Neural progenitor cell (in vitro differentiated cells): ENCODE data around the gene ADAMTSL1.

Experiments
- CTCF ChIP-seq: fragments of 200-600 bp; sonication (generic); IDR thresholded peaks from 2 replicates; pipeline ENCODE4 v1.5.1; 2017; ENCODE audit warnings: antibody characterized with exemption, mild to moderate bottlenecking
- EZH2 ChIP-seq: fragments of 200-600 bp; sonication (generic); IDR thresholded peaks from 2 replicates; pipeline ENCODE4 v1.6.1; 2017; ENCODE audit warnings: antibody characterized with exemption, mild to moderate bottlenecking, moderate library complexity

- TF ChIP-seq EZH2, result no peak
- TF ChIP-seq CTCF, result no peak
Measured at GRCh38 chr9:18437315-18438201, 36.4 kb upstream of the ADAMTSL1 start.
